ENCODE results near the gene TRIM65. TPM values are rescaled to one million over a fixed set of nuclear protein-coding genes. Genes with fewer than 3 reads are reported as not detected.

The TRIM65 gene
- total and polyA plus RNA-seq, 2 of the 4 experiments (the other 2 are of a cell fraction), result 7.9 to 10.6 TPM

- no peaks in the 10 kb centered on the region for H3K4me1 ChIP-seq (ENCODE audit: control insufficient read depth, insufficient read depth, low read length)
- no peaks in the 10 kb centered on the region for H3K27me3 ChIP-seq (ENCODE audit: control insufficient read depth, insufficient read depth, low read length)
- no peak overlapping the region for H3K23ac ChIP-seq (ENCODE audit: low read depth, low read length)
- H3K9me3 ChIP-seq (ENCODE audit: control insufficient read depth, insufficient read depth, low read length), result no peaks in the 10 kb centered on the region
- ATAC-seq (ENCODE audit: low read depth), result no peak
- H3K79me1 ChIP-seq (ENCODE audit: low read depth in 1 of 2, low read length in 2 of 2), result no peaks in the 10 kb centered on the region
- CTCF ChIA-PET, result no interaction called here
- no peak overlapping the region for H2AK5ac ChIP-seq (ENCODE audit: low read depth, low read length)
- no peak overlapping the region for H2BK120ac ChIP-seq (ENCODE audit: low read depth, low read length)
- H2BK15ac ChIP-seq (ENCODE audit: low read depth, low read length), result no peak overlapping the region
- H3K27ac ChIP-seq (ENCODE audit: insufficient read depth, low read length), result no peak overlapping the region
- H3K4ac ChIP-seq (ENCODE audit: low read depth, low read length), result no peak overlapping the region
- H4K5ac ChIP-seq (ENCODE audit: low read depth, low read length), result no peak overlapping the region
- intact Hi-C loops (cut with micrococcal nuclease), result no loop called here
- no peak overlapping the region for H3K4me2 ChIP-seq (ENCODE audit: low read depth, low read length)
- no peak for DNase-seq
- POLR2A ChIA-PET (ENCODE audit: unreplicated experiment), result no interaction called here
- no peak overlapping the region for H3K14ac ChIP-seq (replicated peaks; ENCODE audit: low read depth, low read length)
- H2AFZ ChIP-seq (replicated peaks; ENCODE audit: low read length, poor library complexity), result no peak overlapping the region
- TF ChIP-seq BHLHE40 (IDR thresholded peaks at IDR 0.05; ENCODE audit: low read depth, low read length) (no peak), CEBPB (IDR thresholded peaks at IDR 0.05; ENCODE audit: low read depth, low read length) (no peak), POLR2A (IDR thresholded peaks at IDR 0.05; ENCODE audit: low read depth, low read length) (no peak), RFX5 (IDR thresholded peaks at IDR 0.05; ENCODE audit: low read depth, low read length) (no peak), FOS (IDR thresholded peaks at IDR 0.05; ENCODE audit: low read depth, low read length) (no peak), RCOR1 (IDR thresholded peaks at IDR 0.05; ENCODE audit: insufficient replicate concordance, low read length) (no peak), RAD21 (IDR thresholded peaks at IDR 0.05; ENCODE audit: low read length) (no peak), MXI1 (IDR thresholded peaks at IDR 0.05; ENCODE audit: borderline replicate concordance, low read depth, low read length) (no peak), SMC3 (IDR thresholded peaks at IDR 0.05; ENCODE audit: low read depth, low read length) (no peak), CTCF (conservative IDR thresholded peaks at IDR 0.05; ENCODE audit: low read depth, low read length) (no peak), CHD1 (IDR thresholded peaks at IDR 0.05; ENCODE audit: low read depth, low read length) (no peak)
- H3K18ac ChIP-seq (ENCODE audit: low read depth, low read length), result no peak overlapping the region
- H2BK20ac ChIP-seq (ENCODE audit: low read depth, low read length), result no peak overlapping the region
- H2BK5ac ChIP-seq (ENCODE audit: low read depth, low read length, poor library complexity, severe bottlenecking), result no peak overlapping the region
- no peak overlapping the region for H4K8ac ChIP-seq (ENCODE audit: low read depth in 2 of 2, low read length in 2 of 2)
- no peak overlapping the region for H3K56ac ChIP-seq (ENCODE audit: extremely low read depth, insufficient read depth, low read length)
- H2AK9ac ChIP-seq (replicated peaks; ENCODE audit: low read depth, low read length, poor library complexity), result peak overlapping the region; percentile 24
- no peaks in the 10 kb centered on the region; the same call in 1 of the 2 replicates for H3K9me1 ChIP-seq (ENCODE audit: insufficient read depth, low read length)
- H4K20me1 ChIP-seq (ENCODE audit: insufficient read depth, low read length), result no peaks in the 10 kb centered on the region
- in situ Hi-C loops (cut with MboI; ENCODE audit: low sequenced_read_pairs), result no loop called here
- H3K9ac ChIP-seq (ENCODE audit: low read depth, low read length), result no peak overlapping the region
- no peak overlapping the region for H3K4me3 ChIP-seq (ENCODE audit: insufficient read depth, low read depth, low read length)
- no peak overlapping the region for H4K91ac ChIP-seq (ENCODE audit: insufficient read depth, low read depth, low read length)
- dilution Hi-C loops (cut with HindIII; ENCODE audit: low sequenced_read_pairs, unreplicated experiment), result no loop called here
- H3K36me3 ChIP-seq (ENCODE audit: control insufficient read depth, insufficient read depth, low read length), result peaks cover 11% of the 10 kb centered on the region
- no TSS peak for BruUV-seq (replicated peaks)
- WGBS, 2 experiments (ENCODE audit: extremely low coverage in 2 of 2, insufficient read length in 1 of 2), result 100% methylated on average over 7 of the region's 23 CpGs; no CpG with 5 or more reads in 1 of the 2 experiments
Observed at GRCh38 chr17:75917141-75917916, 20.6 kb upstream of the TRIM65 start.

Measured in IMR-90 (cell line).